ENCODE data around the gene DACT1.

GRCh38 chr14:58669556-58670200 is 31.9 kb downstream of the DACT1 start:
- TF ChIP-seq POLR2A (IDR thresholded peaks at IDR 0.05) (no peak), CTCF (IDR thresholded peaks at IDR 0.05) (no peak)
